Inferior parietal cortex (tissue), 1 donor: ENCODE results near the gene FAM240B.

Experiments
- DNase-seq: peaks from one replicate; pipeline ENCODE4 v3.0.0-alpha.2; 2016; ENCODE audit errors: extremely low spot score

FAM240B gene

DNA sequence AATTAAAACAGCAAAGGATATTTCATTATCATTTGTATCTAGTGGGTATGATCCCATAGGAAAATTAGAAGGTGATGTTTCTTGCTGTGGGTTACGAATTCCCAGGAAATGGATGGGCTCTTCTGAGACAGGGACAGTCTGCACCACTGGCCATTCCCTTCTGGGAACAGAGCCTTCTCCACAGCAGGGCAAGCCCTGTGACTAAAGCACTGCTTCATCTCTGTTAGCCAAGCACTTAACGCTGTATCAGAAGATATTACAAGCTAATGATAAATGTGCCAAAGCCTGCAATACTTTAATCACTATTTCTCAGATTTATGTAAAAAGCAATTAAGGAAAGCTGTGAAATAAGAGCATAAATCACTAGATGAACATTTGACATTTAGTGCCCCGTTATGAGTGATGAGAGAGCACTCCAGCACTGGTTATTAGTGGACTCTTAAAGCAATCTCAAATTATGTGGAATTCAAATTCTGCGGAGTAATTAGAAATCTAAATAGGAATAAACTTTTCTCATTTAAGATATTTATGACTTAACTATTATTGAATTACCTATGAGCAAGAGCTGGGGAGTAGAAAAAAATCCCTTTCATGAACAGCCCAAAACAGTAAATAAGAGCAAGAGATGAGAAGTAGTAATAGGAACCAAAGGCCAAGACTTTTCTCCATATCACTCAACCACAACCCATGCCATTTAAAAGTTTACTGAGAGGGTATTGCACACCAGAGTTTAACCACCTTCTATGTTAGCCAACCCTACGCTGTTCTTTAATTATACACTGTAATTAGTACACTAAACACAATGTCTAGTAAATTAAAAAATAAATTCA, 49.2 kb downstream of the FAM240B start:
- DNase-seq, result no peak

DNA sequence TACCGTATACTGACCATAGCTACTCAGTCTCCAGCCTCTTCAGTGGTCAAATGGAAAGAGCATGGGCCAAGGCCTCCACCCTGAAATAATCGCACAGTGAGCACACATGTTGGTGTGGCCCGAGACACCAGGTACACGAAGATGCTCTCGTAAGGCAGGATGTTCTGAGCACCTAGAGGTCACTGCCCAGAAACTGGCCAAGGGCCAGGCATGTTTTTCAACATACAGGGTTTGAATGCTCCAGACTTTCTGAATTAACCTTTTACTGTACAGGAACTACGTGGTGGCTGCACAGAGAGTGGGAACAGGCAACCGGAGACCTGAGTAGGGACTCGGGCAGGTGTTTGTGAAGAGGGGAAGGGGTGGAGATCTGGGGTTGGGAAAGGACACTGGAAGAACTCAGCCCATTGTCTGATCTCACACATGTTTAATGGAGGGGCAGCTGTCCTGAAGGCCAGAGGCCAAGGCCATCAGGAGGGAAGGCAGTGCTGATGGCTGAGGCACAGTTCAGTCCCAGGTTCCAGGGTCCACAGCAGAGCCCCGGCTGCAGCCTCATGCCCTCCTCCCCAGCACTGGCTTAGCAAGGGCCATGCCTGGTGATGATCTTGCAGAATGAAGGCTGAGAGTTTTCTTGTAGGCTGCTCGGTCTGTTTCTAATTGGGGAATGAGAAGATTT, 51.0 kb downstream of the FAM240B start:
- no peak for DNase-seq

- peak; percentile 71 for DNase-seq
These were observed 57.0 kb downstream of the FAM240B start for GRCh38 chr9:38662763-38663593.

GRCh38 chr9:38659538-38659937, 60.4 kb downstream of the FAM240B start:
- no peak for DNase-seq

DNA sequence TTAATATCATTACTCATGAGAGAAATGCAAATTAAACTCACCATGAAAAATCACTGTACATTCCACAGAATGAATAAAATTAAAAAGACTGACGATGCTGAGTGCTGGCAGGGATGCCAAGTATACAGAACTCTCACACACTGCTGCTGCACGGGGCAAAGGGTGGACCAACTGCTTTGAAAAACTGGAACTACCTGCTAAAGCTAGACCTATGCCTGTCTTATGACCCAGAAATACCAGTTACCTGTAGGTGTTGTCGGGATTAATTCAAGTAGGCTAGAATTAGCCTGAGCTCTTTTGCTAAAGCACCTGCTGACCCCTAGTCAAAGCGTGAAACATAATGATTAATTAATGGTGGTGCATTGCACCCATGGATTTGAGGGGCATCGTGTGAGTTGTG, 63.0 kb downstream of the FAM240B start:
- no peak for DNase-seq

GRCh38 chr9:38652486-38652885, 67.4 kb downstream of the FAM240B start:
- no peak for DNase-seq

GRCh38 chr9:38652044-38652443, 67.9 kb downstream of the FAM240B start:
- no peak for DNase-seq

DNA sequence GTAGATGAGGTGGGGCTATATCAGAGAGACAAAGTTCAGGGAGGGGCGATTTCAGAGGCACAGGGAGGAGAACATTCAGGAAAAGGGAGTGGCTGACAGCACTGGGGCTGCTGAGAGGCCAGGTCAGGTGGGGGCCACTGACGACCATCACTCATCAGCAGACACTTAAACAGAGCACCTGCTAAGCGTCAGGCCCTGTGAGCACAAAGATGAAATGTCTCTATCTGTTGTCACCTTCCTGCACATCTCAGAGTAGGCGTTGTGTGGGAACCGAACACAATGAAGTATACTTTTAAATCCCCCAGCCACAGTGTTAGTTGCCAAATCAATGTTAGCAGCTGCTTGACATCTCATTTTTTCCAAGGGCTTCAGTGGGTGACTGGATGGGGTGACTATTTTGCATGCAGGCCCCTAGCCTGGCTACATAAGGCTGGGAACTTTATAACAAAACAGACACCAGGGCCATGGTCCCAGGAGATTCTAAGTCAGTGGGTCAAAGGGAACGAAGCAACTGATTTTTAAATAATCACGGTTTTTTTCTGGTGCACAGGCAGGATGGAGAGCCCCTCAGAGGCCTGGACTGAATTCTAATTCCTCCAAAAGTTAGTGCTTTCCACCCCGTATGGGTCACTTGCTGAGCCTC, 68.4 kb downstream of the FAM240B start:
- DNase-seq, result no peak

DNA sequence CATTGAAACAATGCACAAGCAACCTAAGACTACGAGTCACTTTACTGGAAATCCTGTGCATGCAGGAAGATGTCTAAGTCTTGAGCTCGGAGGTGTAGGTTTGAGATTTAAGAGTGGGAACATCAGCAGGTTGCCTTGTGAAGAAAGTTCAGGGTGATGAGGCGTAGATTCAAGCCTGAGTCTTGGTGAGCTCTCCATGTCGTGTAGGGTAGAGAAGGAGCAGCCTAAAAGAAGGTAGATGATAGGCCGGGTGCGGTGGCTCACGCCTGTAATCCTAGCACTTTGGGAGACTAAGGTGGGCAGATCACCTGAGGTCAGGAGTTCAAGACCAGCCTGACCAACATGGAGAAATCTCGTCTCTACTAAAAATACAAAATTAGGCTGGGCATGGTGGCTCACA, 69.4 kb downstream of the FAM240B start:
- DNase-seq, result no peak

DNA sequence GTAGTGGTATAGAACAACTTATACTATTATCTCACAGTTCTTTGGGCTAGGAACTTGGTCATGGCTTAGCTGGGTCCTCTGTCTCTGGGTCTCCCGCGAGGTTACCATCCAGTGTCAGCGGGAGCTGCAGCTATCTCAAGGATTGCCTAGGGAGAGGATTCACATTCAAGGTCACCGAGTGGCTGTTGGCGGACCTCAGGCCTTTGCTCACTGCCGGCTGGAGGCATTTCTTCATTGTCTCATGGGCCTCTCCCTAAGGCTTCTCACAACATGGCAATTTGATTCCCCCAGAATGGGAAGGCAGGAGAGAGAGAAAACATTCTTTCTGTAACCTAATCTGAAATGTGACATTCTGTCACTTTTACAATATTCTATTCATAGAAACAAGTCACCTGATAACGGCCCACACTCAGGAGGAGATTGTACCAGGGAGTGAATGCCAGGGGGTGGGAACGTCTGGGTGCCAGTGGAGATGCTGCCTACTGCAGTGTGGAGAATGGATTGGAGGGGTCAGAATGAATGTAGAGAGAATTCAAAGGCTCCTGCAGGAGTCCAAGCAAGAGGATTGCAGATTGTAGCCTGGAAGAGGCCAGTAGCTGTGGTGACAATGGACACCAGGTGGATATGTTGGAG, 70.1 kb downstream of the FAM240B start:
- no peak for DNase-seq

- no peak for DNase-seq
These were observed 75.3 kb downstream of the FAM240B start for GRCh38 chr9:38644601-38645000.
